GM21367 (cell line): Measurements from ENCODE around the gene SLCO1A2.

Source experiments
- ATAC-seq: cut with Tn5 transposase; IDR thresholded peaks from one replicate; pipeline ENCODE4 v1.9.1; 2021; ENCODE audit not compliant: unreplicated experiment

Gene SLCO1A2

GRCh38 chr12:21330682-21331253 is 3.9 kb downstream of the SLCO1A2 start:
- ATAC-seq, result no peak

GRCh38 chr12:21328578-21328977 is 6.1 kb downstream of the SLCO1A2 start:
- ATAC-seq, result no peak

- ATAC-seq, result no peak
Observed at GRCh38 chr12:21324551-21324950, 10.2 kb downstream of the SLCO1A2 start.

- no peak for ATAC-seq
Observed at GRCh38 chr12:21323736-21324135, 11.0 kb downstream of the SLCO1A2 start.

DNA sequence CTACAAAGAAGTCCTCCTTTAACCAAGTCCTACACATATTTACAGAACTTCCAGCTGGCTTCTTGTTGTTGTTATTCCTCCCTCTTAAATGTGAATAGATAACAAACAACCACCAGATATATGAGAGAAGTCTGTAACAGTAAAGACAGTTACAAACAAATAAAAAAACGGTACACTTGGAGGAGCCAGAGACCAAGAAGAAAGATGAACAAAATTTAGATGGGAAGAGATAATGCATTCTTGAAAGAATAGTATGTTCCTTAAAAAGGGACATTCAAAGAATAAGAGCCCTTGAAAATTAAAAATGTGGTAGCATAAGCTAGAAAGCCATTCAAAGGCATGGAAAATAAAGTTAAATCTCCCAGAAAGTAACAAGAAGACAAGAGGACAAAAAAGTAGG is 25.9 kb downstream of the SLCO1A2 start:
- no peak for ATAC-seq

DNA sequence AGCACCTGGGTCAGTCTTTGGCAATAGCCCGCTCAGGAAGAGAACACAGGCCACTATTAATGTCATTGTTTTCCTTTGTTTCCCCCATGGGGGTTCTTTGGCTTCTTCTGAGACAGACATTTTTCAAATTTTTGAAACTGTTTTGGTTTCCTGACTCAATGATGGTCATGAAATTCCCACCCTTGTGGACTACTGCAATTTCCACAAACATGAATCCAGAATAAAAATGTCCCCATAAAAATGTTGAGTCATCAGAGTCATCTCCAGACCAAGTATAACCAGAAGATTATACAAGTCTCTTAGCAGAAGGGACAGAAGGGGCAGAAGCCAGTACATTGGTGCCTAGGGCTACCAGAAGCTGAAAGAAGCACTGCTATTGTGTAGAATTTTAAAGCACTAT is 29.1 kb downstream of the SLCO1A2 start:
- no peak for ATAC-seq

- no peak for ATAC-seq
Observed at GRCh38 chr12:21300632-21301031, 34.1 kb downstream of the SLCO1A2 start.

- peak; percentile 83 for ATAC-seq
Observed at GRCh38 chr12:21296751-21297406, 37.8 kb downstream of the SLCO1A2 start.

GRCh38 chr12:21296348-21296747 is 38.4 kb downstream of the SLCO1A2 start:
- ATAC-seq, result no peak

GRCh38 chr12:21294176-21294575 is 40.5 kb downstream of the SLCO1A2 start:
- no peak for ATAC-seq

GRCh38 chr12:21292111-21292510 is 42.6 kb downstream of the SLCO1A2 start:
- no peak for ATAC-seq

DNA sequence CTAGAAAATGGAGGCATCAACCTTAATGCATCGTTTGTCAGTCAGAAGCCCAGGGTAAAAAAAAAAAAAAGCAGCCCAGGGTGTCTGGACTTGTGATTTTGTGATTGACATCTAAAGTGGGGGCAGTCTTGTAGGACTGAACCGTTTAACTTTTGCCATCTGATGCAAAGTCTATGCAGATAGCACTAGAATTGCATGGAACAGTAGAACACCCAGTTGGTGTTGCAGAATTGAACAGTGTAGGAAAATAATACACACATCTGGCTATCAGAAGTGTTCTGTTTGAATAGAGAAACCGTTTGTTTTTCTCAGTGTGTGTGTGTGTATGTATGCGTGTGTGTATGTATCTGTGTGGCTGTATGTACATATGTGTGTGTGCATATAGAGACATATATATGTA is 45.0 kb downstream of the SLCO1A2 start:
- no peak for ATAC-seq

GRCh38 chr12:21276826-21277225 is 57.9 kb downstream of the SLCO1A2 start:
- ATAC-seq, result no peak

- no peak for ATAC-seq
Observed at GRCh38 chr12:21265932-21266331, 68.8 kb downstream of the SLCO1A2 start.

DNA sequence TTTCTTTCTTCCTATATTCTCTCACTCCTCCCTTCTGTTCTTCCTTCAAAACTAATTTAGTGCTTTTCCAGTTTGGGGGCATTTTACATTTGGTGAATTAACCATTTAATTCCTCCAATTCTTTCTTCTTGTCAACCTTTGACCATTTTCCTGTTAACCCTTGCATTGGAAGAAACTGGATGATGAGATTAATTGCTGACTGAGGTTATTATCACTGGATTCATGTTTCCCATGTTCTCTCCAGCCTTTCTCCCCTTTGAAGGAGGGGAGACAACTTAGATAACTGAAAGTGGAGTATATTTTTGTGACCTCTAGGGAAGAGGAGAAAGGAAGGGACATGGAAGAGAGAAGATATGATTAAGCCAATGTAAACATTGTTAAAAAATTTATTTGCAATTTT is 70.5 kb downstream of the SLCO1A2 start:
- no peak for ATAC-seq

DNA sequence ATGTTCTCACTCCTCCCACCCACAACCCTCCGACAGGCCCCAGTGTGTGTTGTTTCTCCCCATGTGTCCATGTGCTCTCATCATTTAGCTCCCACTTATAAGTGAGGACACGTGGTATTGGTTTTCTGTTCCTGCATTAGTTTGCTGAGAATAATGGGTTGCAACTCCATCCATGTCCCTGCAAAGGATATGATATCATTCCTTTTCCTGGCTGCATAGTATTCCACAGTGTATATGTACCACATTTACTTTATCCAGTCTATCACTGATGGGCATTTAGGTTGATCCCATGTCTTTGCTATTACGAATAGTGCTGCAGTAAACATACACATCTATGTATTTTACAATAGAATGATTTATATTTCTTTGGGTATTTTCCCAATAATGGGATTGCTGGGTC is 77.5 kb downstream of the SLCO1A2 start:
- ATAC-seq, result no peak

GRCh38 chr12:21252070-21252469 is 82.6 kb downstream of the SLCO1A2 start:
- no peak for ATAC-seq

DNA sequence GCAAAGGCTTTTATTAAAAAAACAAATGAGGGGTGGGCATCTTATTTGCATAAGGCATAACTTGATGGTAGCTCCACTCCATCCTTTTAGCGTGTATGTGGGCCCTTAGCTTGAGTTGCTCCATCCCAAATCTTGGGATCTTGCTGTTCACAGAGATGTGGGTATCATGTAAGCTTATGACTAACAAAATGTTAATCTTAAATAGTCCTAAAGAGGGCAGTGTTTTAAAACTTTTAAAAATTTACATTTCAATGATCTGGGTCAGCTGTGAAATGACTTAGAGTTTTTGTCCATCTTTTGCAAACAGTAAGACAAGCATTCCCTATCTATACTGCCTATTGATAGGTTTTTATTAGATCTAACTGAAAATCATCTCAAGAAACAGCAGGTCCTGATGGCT is 86.0 kb downstream of the SLCO1A2 start:
- peak; percentile 59 for ATAC-seq

DNA sequence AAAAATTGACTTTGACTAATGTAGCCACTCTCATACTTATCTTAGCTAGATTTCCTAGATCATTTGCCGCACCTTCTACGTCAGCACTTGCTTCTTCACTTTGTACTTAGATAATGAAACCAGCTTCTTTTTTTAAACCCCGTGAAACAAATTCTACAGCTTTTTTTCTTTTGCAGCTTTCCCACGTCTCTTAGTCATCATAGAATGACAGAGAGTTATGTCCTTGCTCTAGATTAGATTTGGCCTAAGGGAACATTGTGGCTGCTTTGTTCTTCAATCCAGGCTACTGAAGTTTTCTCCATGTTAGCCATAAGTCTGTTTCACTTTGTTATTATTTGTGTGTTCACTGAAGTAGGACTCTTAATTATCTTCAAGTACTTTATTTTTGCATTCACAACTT is 94.9 kb downstream of the SLCO1A2 start:
- no peak for ATAC-seq

DNA sequence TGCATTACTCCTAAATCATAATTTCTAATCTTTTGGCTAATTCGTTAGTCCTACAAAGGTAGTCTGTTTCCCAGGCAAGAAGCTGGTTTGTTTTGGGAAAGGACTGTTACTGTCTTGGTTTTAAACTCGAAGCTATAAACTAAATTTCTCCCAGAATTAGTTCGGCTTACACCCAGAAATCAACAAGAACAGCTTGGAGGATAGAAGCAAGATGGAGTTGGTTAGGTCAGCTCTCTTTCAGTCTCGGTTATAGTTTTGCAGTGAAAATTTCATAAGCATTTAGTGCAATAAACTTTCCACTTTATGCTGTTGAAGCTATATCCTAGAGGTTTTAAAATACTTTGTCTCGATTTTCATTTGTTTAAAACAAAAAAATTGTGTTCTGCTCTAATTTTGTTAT is 100.3 kb downstream of the SLCO1A2 start:
- no peak for ATAC-seq

DNA sequence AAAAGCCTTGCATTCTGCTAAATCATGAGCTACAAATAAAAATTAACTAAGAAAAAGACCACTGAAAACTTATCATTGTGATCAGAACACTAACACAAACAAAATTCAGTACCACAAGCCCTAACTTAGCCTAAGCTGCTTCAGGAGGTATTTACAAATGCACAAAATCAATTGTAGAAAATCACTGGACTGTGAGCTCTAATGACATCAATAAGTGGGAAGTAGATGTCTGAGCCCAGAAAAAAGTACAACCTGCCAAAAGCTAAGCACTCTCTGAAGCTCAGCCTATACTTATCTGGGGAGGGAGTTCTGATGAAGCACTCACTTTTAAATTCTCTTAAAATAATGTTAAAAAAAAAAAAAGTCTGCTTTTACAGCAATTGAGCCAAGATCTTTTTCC is 110.8 kb downstream of the SLCO1A2 start:
- ATAC-seq, result no peak

DNA sequence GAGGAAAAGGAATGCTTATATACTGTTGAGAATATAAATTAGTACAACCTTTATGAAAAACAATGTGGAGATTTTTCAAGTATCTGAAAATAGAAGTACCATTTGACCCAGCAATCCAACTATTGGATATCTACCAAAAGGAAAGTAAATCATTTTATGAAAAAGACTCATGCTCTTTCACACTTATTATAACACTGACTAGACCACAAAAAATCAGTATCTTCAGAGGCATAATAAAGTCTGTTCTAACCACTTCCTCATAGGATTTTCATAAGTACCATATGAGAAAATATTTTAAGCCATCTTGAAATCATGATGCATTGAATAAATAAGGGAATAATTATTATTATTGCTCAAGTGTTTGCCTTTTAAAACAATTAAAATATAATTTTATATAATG is 112.9 kb downstream of the SLCO1A2 start:
- no peak for ATAC-seq

GRCh38 chr12:21221072-21221471 is 113.6 kb downstream of the SLCO1A2 start:
- no peak for ATAC-seq
